Neural progenitor cell (in vitro differentiated cells): ENCODE measurements around the gene DCTN3. TPM values are rescaled to one million over a fixed set of nuclear protein-coding genes. Genes with fewer than 3 reads are reported as not detected.

Source experiments
- DNase-seq: peaks from one replicate; pipeline ENCODE4 v3.0.0-alpha.2; 2016; ENCODE audit warnings: low spot score
- H2AFZ ChIP-seq: fragments of 200-600 bp; sonication (generic); replicated peaks from 2 replicates; pipeline ENCODE4 v1.6.1; 2016; ENCODE audit warnings: antibody characterized with exemption
- H3F3A ChIP-seq: fragments of 200-600 bp; sonication (generic); 2 replicates; pipeline ENCODE4 v1.6.1; 2016; ENCODE audit warnings: antibody characterized with exemption, low read depth
- H3K27ac ChIP-seq: fragments of 200-600 bp; sonication (generic); 2 replicates; pipeline ENCODE4 v1.5.1; 2016; ENCODE audit warnings: mild to moderate bottlenecking
- H3K27me3 ChIP-seq: fragments of 200-600 bp; sonication (generic); 2 replicates; pipeline ENCODE4 v1.6.1; 2016; ENCODE audit warnings: mild to moderate bottlenecking, moderate library complexity
- H3K36me3 ChIP-seq: fragments of 200-600 bp; sonication (generic); 2 replicates; pipeline ENCODE4 v1.5.1; 2016
- H3K4me1 ChIP-seq: fragments of 200-600 bp; sonication (generic); 2 replicates; pipeline ENCODE4 v1.6.1; 2016; ENCODE audit warnings: mixed run types
- H3K4me2 ChIP-seq: fragments of 200-600 bp; sonication (generic); 2 replicates; pipeline ENCODE4 v1.6.1; 2016
- H3K4me3 ChIP-seq: fragments of 200-600 bp; sonication (generic); 2 replicates; pipeline ENCODE4 v1.5.1; 2016
- H3K79me2 ChIP-seq: fragments of 200-600 bp; sonication (generic); 2 replicates; pipeline ENCODE4 v1.6.1; 2016; ENCODE audit warnings: low read depth
- H3K9ac ChIP-seq: fragments of 200-600 bp; sonication (generic); 2 replicates; pipeline ENCODE4 v1.6.1; 2016
- H3K9me3 ChIP-seq: fragments of 200-600 bp; sonication (generic); 2 replicates; pipeline ENCODE4 v1.5.1; 2016; ENCODE audit warnings: low read depth
- H4K20me1 ChIP-seq: fragments of 200-600 bp; sonication (generic); 2 replicates; pipeline ENCODE4 v1.6.1; 2016; ENCODE audit warnings: low read depth
- H3K27ac Mint-ChIP-seq: 3 replicates; pipeline ENCODE4 v1.8.0; 2021; ENCODE audit warnings: mixed read lengths
- H3K27me3 Mint-ChIP-seq: 2 replicates; pipeline ENCODE4 v1.8.0; 2022; ENCODE audit warnings: low read depth, mild to moderate bottlenecking, inconsistent platforms, moderate library complexity, mixed read lengths; ENCODE audit not compliant: insufficient read depth
- H3K36me3 Mint-ChIP-seq: 3 replicates; pipeline ENCODE4 v1.8.0; 2021; ENCODE audit warnings: mixed read lengths
- H3K4me1 Mint-ChIP-seq: 3 replicates; pipeline ENCODE4 v1.8.0; 2021; ENCODE audit warnings: mixed read lengths
- H3K4me3 Mint-ChIP-seq: 3 replicates; pipeline ENCODE4 v1.8.0; 2021; ENCODE audit warnings: mild to moderate bottlenecking, moderate library complexity, mixed read lengths
- H3K9me3 Mint-ChIP-seq: 3 replicates; pipeline ENCODE4 v1.8.0; 2020; ENCODE audit warnings: mixed read lengths
- EZH2 ChIP-seq: fragments of 200-600 bp; sonication (generic); IDR thresholded peaks from 2 replicates; pipeline ENCODE4 v1.6.1; 2017; ENCODE audit warnings: antibody characterized with exemption, mild to moderate bottlenecking, moderate library complexity
- EZH2phosphoT487 ChIP-seq: fragments of 200-600 bp; sonication (generic); IDR thresholded peaks from 2 replicates; pipeline ENCODE4 v1.6.1; 2017; ENCODE audit warnings: antibody characterized with exemption
- total RNA-seq: library from RNA; depleted of rRNA; stranded (reverse); fragments of >200 nt; gene quantifications from 2 replicates; pipeline ENCODE4 v1.2.3, GENCODE V29; 2015; ENCODE audit warnings: low replicate concordance
- TF ChIP-seq, protein P1 (sequence below): fragments of 200-600 bp; sonication (generic); IDR thresholded peaks from 2 replicates; pipeline ENCODE4 v1.5.1; 2017; ENCODE audit warnings: antibody characterized with exemption, mild to moderate bottlenecking

DCTN3 gene
- total RNA-seq, 1 donor from 2014 or later, result 45.6 TPM

- Histone ChIP-seq H3K9ac (no peak overlapping the region), H3K36me3 (no peaks in the 10 kb centered on the region), H4K20me1 (peaks cover 12% of the 10 kb centered on the region), H3K27ac (no peak overlapping the region), H3K27me3 (no peaks in the 10 kb centered on the region), H3K9me3 (no peaks in the 10 kb centered on the region), H2AFZ (no peak overlapping the region), H3K4me1 (no peaks in the 10 kb centered on the region), H3K4me3 (no peak overlapping the region), H3K79me2 (no peaks in the 10 kb centered on the region), H3K4me2 (no peak overlapping the region), H3F3A (peaks cover 7% of the 10 kb centered on the region)
- H3K4me3 Mint-ChIP-seq, result no peak overlapping the region
- TF ChIP-seq EZH2phosphoT487, result no peak
- TF ChIP-seq EZH2, result no peak
- TF ChIP-seq, protein P1, sequence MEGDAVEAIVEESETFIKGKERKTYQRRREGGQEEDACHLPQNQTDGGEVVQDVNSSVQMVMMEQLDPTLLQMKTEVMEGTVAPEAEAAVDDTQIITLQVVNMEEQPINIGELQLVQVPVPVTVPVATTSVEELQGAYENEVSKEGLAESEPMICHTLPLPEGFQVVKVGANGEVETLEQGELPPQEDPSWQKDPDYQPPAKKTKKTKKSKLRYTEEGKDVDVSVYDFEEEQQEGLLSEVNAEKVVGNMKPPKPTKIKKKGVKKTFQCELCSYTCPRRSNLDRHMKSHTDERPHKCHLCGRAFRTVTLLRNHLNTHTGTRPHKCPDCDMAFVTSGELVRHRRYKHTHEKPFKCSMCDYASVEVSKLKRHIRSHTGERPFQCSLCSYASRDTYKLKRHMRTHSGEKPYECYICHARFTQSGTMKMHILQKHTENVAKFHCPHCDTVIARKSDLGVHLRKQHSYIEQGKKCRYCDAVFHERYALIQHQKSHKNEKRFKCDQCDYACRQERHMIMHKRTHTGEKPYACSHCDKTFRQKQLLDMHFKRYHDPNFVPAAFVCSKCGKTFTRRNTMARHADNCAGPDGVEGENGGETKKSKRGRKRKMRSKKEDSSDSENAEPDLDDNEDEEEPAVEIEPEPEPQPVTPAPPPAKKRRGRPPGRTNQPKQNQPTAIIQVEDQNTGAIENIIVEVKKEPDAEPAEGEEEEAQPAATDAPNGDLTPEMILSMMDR, result no peak
- peaks cover 6% of the 10 kb centered on the region for H3K27me3 Mint-ChIP-seq
- no peak for DNase-seq
- H3K36me3 Mint-ChIP-seq, result no peaks in the 10 kb centered on the region
- no peaks in the 10 kb centered on the region for H3K9me3 Mint-ChIP-seq
- H3K27ac Mint-ChIP-seq, result no peak overlapping the region
- peaks cover 16% of the 10 kb centered on the region for H3K4me1 Mint-ChIP-seq
These were observed 39.4 kb upstream of the DCTN3 start for GRCh38 chr9:34659592-34660253.

GRCh38 chr9:34658461-34658860, 38.2 kb upstream of the DCTN3 start:
- no peak overlapping the region for H3K4me3 Mint-ChIP-seq

GRCh38 chr9:34656992-34657391, 36.7 kb upstream of the DCTN3 start:
- Histone ChIP-seq H3K4me3 (no peak overlapping the region), H3K27me3 (no peaks in the 10 kb centered on the region), H2AFZ (no peak overlapping the region), H3K79me2 (no peaks in the 10 kb centered on the region), H3K9ac (no peak overlapping the region), H3K27ac (no peak overlapping the region), H4K20me1 (no peaks in the 10 kb centered on the region), H3K4me2 (no peak overlapping the region), H3F3A (peaks cover 10% of the 10 kb centered on the region), H3K36me3 (no peaks in the 10 kb centered on the region), H3K9me3 (no peaks in the 10 kb centered on the region), H3K4me1 (peaks cover 16% of the 10 kb centered on the region)
- H3K9me3 Mint-ChIP-seq, result no peaks in the 10 kb centered on the region
- no peak overlapping the region for H3K27ac Mint-ChIP-seq
- peaks cover 32% of the 10 kb centered on the region for H3K4me1 Mint-ChIP-seq
- H3K27me3 Mint-ChIP-seq, result peaks cover 3% of the 10 kb centered on the region
- TF ChIP-seq, protein P1, result no peak
- TF ChIP-seq EZH2phosphoT487 (no peak), EZH2 (no peak)
- no peak for DNase-seq
- H3K4me3 Mint-ChIP-seq, result no peak overlapping the region
- H3K36me3 Mint-ChIP-seq, result no peaks in the 10 kb centered on the region

More at GRCh38 chr9:34658461-34658860, 38.2 kb upstream of the DCTN3 start:
- Histone ChIP-seq H3K27me3 (no peaks in the 10 kb centered on the region), H3F3A (no peaks in the 10 kb centered on the region), H3K36me3 (no peaks in the 10 kb centered on the region), H4K20me1 (no peaks in the 10 kb centered on the region), H3K9ac (no peak overlapping the region), H3K4me1 (peaks cover 7% of the 10 kb centered on the region), H3K4me3 (no peak overlapping the region), H3K4me2 (no peak overlapping the region), H3K9me3 (no peaks in the 10 kb centered on the region), H3K79me2 (no peaks in the 10 kb centered on the region), H2AFZ (no peak overlapping the region), H3K27ac (no peak overlapping the region)
- TF ChIP-seq EZH2 (no peak), EZH2phosphoT487 (no peak)
- TF ChIP-seq, protein P1, result no peak
- no peaks in the 10 kb centered on the region for H3K36me3 Mint-ChIP-seq
- H3K27me3 Mint-ChIP-seq, result peaks cover 4% of the 10 kb centered on the region
- peaks cover 18% of the 10 kb centered on the region for H3K4me1 Mint-ChIP-seq
- no peak overlapping the region for H3K27ac Mint-ChIP-seq
- no peak for DNase-seq
- no peaks in the 10 kb centered on the region for H3K9me3 Mint-ChIP-seq
